T-helper 1 cell (primary cell): ENCODE measurements around the gene PIP4K2A.

Experiments used
- DNase-seq, 5 donors: peaks; one replicate each; pipeline ENCODE4 v3.0.0-alpha.2; 2012 to 2020

PIP4K2A gene

DNA sequence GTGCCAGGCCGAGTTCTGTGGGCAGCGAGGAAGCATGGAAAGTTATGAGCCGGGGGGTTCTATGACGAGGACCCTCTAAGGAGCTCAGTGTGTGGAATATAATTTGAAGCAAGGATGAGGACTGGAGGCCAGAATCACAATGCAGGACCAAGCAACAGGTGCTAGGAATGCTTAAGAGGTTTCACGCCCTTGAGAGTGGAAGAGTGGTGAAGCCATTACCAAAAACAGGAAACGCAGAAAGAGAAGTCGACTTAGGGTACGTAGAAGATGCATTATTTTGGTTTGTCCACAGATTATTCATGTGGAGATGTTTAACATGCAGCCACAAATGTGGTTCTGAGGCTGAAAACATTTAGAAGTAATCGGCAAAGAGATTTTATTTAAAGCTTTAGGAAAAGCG is 78.7 kb downstream of the PIP4K2A start:
- DNase-seq, result no peak

DNA sequence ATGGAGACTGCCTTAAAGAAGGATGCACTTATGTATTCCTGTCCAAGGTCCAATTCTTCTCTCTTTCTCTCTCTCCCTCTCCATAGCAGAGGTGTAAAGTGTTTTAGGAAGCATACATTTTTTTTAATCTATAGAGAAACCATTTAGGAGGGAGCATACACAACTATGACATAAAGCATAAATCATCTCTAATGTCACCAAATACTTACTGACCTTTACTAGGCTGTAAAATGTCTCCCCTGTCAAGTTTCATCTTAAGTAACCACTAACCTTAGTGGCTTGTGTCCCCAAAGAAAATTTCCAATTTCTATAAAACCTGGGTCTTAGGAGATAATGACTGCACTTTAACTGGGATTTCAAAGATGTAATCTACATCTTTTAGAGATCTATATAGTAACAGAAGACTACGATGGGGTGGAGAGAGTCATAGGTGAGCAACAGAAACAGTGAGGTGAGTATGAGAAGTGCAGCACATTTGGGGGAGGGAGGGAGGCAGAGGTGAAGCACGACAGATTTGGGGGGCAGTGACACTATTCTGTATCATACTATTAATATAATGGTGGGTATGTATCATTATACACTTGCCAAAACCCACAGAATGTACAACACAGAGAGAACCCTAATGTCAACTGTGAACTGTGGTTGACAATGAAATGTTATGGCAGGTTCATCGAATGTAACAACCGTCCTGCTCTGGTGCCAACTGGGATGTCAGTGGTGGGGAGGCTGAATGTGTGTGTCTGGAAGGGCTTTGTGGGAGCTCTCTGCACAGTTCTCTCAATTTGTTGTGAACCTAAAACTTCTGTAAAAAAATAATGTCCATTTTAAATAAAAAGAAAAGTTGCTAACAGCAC is 79.5 kb downstream of the PIP4K2A start:
- no peak for DNase-seq

DNA sequence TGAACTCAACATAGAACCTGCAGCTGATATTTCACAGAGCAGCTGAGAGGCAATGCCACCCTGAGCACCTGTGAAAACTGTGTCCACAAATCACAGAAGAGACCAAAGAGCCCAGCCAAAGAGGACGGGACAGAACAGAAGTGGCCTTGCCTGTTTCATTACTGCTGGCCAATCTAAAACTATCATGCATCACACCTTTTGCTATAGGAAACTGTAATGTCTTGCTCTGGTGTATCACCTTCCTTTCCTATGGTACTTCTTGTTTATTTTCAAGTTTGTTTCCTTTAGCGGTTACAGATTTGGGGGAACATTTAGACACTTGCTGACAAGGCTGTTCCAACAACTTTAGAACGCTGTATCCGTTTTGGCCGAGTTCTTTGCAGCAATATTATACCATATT is 80.3 kb downstream of the PIP4K2A start:
- DNase-seq, result no peak

DNA sequence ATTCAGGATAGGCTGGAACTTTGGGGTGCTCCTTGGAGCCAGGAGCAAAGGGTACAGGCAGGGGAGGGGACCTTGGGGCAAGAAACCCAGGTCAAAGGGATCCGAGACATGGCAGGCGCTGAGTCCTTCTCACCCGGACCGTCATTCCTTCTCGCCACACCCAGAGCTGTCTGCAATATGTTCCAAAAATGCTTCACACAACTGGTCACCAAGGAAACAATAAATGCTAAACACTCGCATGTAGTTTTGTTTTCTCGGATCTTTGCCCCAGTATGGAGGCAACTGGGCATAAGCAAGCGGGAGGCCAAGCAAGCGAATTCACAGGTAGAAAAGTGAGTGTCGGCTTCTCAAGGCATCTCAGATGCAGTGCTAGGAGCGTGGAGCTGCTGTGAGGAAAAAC is 80.8 kb downstream of the PIP4K2A start:
- no peak for DNase-seq

DNA sequence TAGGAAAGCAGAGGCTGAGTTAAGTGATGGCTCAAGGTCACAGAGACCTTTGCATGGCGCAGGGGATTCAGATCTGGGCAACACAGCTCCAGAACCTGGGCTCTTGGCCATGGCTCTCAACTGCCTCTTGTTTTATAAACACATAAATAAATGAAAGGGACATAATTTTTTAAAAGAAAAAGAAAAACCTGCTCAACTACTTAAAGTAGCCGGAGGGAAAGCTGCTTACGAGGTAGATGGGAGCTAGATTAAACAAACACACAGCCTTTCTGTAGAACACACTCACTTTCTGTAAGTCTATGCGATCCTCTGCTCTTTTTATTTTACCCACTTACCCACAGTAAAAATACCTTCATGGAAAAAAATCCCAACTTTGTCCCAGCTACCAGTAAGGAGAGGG is 81.3 kb downstream of the PIP4K2A start:
- no peak for DNase-seq

DNA sequence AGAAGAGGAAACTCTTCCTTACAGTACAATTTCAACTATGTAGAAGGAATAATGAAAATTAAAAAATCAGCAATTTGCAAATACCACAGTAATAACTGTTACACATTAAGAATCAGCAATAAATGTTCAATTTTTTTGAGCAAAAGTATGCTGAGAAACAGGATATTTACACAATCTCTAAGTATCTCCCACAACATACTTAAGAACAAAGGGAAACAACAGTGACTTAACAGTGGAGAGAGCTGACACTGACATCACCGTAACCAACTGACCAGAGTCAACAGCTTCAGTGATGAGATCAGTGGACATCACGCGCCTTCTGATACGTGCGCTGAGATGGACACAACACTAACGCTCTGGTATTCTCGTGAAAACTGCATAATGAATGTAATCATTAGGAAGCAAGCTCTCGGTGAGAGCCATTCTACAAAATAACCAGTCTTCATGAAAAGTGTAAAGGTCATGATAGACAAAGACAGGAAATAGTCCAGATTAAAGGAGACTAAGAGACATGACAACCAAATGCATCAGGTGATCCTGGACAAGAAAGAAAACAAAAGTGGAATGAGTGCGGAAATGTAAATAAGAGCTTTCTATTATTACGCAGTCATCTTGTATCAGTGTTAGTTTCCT is 82.6 kb downstream of the PIP4K2A start:
- no peak for DNase-seq

DNA sequence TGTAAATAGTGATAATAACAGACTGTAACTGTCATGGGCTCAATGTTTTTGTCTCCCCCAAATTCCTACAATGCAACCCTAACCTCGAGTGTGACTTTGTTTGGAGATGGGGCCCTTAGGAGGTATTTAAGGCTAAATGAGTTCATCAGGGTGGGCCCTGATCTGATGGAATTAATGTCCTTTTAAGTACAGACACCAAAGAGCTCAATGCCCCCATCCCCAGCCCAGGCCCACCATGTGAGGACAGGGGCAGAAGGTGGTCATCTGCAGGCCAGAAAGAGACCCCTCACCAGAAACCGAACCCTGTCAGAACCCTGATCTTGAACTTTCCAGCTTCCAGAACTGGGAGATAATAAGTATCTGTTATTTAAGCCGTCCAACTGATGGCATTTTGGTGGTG is 83.2 kb downstream of the PIP4K2A start:
- DNase-seq, result no peak

DNA sequence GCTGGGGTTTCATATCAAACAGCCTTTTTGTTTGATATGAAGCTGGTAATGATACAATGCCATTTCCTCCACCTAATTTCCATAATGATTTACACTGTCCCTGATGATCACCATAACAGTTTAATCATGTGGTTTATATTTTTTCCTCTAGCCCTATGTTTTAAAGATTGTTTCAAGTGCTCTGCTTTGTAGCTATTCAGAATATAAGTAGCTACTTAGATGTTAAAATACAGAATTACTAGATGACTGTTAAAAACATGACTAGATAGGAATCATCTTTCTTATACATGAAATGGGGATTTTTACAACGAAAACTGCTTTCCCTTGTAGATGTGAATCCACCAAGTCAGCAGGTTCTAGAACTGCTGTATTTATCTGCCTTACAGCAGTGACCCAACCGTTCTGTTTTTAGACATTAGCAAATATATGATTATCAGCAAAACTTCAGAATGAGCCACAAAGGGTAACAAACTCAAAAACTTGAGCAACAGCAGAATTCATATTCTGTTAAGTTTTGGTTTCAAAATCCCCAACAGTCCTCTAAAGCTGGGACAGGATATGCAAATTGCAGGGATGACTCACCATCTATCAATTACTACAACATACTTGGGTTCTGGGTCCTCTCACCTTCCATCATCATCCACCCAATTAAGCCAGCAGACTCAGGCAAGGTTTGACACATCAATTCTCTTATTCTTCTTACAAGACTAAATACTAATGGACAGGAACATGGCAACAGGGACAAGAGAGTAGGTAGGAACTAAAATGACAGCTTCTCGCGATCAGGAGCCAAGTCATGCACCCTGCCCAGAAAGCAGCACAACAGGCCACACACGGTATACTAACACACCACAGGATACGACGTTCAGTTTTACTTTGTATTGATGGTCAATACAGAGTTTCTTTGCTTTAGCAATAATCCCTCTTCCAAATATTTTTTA is 83.9 kb downstream of the PIP4K2A start:
- peak in 2 of 5 donors; percentile 34 to 85 for DNase-seq

DNA sequence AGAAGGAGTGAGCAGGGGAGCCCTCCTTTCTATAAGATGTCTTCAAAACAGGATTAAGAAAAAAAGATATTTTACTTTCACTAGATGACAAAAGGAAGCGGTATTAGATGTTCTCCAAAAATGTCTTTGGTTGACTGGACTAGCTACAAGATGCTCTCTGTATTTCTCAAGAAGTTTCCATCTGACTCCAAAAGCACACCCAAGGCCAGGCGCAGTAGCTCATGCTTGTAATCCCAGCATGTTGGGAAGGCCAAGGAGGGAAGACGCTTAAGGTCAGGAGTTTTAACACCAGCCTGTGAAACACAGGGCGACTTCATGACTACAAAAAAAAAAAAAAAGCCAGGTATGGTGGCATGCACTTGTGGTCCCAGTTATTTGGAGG is 84.5 kb downstream of the PIP4K2A start:
- peak in 1 of 5 donors; percentile 68 for DNase-seq

DNA sequence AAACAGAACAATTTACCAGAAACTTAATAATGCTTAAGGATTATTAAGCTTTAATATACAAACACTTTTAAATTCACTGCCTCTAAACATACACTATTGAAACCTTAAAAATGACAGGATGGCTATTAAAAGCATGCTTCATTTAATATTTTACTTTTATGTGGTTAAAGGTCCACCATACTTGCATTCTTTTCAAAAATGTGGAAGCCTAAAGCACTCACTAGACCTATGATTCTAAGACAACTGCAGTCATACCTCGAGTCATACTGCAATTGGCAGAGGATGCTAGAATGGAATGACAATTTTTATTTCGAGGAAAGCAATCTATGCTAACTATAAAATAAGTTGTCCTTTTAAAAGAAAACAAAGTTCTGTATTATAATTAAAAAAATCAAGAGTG is 85.3 kb downstream of the PIP4K2A start:
- no peak for DNase-seq

DNA sequence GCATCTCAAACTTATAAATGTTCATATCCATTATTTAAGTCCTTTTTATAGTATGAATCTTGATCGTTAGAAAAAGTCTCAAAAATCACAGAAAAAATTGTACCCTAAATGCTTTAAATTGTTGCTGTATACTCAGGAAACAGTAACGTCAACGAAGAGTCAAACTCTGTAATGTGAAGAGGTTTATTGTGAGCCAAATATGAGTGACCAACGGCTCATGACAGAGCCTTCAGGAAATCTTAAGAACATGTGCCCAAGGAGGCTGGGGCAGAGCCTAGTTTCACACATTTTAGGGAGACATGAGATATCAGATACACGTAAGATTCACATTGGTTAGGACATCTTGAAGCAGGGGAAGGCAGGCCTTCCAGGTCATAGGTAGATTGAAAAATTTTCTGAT is 86.1 kb downstream of the PIP4K2A start:
- no peak for DNase-seq

DNA sequence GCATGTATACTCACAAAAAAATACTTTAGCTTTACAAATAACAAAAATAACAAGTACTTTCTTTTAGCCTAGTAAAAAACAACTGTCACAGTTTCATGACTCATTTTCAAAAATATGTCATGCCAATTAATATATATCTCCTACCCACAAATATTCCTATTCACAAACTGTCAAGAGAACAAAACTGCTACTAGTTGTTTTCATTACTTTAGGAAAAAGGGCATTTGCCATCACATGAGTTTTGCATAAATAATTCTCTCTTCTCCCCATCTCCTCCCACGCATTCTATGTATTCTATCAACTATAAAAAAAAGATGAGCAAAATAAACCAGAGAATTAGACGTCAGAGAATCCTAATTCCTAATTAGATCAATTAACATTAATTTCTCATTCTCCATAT is 87.6 kb downstream of the PIP4K2A start:
- no peak for DNase-seq

DNA sequence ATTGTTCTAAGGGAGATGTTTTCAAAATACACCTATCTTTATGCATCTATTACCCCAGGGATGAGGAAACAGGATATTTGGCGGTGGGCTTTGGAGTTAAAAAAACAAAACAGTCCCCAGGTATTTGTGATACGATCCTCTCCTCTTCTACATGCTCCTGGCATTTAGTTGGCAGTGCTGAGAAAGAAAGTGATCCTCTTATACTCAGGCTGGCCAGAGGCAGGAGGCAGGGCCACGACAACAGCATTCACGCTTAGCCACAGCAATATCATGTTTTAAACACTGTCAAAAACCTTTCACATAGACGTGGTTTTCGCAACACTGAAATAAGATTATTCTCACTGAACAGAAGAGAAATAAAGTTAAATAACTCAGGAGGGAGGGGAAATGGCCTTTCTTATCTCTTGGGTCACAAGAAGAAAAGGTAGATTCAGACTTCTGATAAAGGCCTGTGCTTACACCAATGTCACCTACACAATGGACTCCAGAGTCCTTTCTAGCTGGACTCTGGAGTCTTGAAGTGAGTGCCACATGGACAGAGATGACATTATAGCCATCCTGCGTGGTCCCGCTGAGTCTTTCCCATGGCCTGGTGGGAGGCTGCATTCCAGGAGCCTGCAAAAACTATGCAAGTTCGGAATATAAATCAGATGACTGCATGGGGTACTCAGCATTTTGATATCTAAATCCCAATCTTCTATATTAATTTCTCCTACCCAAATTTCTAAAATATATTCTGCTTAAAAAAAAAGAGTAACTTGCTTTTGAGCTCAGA is 88.7 kb downstream of the PIP4K2A start:
- no peak for DNase-seq

DNA sequence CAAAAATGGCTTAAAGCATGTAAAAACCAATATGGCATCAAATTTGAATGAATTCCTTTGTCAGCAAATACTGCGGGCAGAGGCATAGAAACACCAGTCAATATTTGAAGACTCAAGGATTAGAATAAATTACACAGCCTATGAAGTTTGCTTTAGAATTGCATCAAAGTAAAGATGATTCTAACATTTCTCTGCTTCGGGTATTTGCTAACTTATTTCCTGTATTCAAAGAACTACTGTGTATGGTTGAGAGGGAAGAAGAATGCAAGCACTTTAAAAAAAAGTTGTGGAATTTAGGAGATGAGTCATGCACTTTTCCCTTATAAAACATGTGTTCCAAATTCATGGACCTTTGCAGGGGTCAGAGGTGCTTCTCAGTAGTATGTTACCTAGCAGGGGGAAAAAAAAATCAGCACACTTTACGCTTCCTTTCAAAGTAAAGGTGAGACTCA is 90.1 kb downstream of the PIP4K2A start:
- DNase-seq, result no peak

DNA sequence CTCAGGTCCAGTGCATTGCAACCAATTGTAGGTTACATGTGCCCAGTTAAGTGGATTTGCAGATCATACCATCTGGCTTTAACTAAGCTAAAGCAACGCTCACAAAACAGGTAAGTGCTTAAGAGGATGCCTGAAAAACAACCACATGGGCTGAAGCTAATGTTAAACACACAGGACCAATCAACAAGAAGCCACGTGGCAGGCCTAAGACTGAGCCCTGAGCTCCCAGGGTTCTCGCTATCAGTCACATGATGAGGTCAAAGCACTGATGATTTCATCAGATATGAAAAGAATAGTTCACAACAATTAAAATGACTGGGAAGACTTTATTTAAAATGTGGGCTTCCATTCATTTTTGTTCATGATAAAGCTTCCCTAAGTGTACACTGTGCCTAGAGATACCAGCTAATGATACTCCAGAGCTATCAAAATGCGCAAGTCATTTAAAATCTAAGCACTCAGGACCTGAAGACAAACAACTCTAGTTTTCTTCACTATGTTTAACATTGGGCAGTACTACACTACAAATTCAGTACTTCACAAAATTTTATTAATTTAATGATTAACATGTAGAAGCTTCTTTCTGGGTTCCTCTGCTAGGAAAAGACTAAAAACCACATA is 90.6 kb downstream of the PIP4K2A start:
- DNase-seq, result peak in 1 of 5 donors; percentile 56

DNA sequence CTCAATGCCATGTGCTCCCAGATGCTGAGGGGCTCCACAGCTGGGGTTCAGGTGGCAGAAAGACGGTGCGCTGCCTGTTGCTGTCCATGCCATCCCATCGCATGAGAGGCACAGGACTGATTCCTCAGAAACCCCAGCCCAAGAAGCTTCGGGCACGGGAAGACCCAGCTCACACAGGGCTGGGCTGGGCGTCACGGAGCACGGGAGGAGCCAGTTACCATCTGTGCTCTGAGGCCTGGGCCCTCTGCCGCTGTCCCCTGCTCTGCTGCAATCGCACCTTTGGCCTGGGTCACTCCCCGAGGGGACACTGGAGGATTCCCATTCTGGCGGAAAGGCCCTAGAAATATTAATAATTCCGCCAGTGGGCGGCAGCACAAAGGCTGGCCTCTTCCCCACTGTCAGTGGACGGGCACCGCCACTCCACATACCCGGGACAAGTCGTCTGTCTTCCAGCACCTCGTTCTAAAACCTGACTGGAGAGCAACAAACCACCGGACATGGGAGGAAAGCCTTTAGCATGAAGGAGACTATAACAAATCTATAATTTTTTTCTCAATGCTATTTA is 92.1 kb downstream of the PIP4K2A start:
- no peak for DNase-seq

DNA sequence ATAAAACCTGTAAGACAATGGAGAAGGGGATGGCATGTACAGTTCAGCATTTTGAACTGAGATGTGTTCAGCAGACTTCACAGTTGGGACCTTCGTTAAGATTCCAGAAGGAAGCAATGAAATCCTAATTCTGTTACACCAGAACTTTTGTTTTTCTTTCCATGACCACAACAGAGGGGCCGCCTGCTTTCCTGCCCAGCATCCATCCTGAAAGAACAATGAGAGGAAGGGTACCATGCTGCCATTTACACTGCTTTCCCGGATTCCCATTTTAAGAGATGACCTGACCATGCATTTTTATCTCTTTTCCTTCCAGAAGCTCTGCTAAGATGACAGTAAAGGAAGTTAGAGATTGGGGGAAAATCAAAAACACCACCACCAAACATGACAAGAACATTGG is 92.7 kb downstream of the PIP4K2A start:
- no peak for DNase-seq

DNA sequence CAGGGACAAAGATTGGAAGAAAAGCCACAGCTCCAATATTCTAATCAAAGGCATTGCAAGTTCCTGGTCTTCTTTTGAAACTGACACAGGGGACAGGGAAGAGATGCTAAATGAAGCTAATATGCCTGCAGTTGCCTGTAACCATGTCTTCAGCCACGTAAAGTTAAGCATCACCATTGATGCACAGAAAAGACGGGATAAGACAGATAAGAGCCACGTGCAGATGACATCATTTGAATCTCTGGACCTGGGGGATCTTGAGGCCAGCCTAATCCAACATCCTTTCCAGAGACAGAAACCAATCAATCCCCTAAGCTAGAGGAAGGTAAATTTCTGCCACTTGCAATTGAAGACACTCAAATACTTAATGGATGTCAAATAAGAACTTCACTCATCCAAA is 93.4 kb downstream of the PIP4K2A start:
- DNase-seq, result no peak

DNA sequence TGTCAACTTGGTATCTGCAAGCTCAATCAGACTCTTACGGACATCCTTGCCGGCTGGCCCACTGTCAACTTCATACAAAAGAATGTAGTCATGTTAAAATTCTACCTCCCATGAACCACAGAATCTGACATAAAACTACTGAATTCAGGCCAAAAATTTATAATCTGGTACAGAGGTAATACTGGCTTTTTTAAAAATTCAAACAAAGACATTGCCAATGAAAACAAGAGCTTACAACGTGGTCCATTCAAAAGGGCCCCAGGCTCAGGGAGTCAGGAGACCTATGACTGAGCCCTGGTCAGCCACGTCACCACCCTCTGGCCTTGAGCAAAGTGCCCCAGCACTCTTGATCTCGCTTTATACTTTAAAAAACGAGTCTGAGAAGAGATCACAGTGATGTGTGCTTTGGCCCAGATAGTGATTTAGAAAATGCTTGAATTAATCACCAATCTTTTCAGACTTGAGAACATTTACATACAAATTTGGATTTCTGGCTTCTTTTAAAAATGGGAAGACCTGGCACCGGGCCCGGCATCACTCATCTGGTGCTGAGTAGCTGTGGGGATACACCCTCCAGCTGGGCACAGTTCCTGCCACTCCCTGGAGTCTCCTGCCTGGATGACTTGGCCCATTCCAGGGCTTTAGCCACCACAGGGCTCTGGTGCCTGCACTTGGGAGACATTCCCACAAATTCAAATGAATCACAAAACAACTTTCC is 94.1 kb downstream of the PIP4K2A start:
- DNase-seq, result no peak

DNA sequence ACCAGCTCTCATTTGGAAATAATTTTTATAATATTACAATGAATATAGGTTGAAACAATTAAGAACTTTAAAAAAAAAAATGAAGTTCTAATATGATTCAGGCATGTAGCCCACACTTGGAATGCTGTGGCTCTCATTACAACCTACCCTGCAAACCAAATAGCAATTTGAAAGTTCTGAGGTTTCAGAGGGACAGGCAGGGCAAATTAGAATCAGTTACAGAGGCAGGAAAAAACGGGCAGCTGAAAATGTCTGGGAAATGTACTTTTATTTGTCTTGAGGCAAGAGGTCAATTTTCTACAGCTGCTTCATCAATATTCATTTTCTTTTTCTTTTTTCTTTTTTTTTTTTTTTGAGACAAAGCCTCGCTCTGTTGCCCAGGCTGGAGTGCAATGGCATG is 95.3 kb downstream of the PIP4K2A start:
- no peak for DNase-seq
